Stimulated activated naive CD8-positive, alpha-beta T cell treated with anti-CD3 and anti-CD28 coated beads, Interleukin-15, amount 100 ng/mL, for 72 hours (primary cell): Measurements from ENCODE around the gene GPR132.
"Not testable (repeated sequence)": the region's sequence is repeated elsewhere in the genome, so short reads cannot be mapped to it uniquely, and the experiment has no call there.

ENCODE experiments used
- ATAC-seq: fragments of 150-1000 bp; cut with Tn5 transposase; 2 replicates; pipeline ENCODE4 v1.10.0; 2021; ENCODE audit warnings: mild to moderate bottlenecking, moderate library complexity
- DNase-seq, 2 donors: peaks; one replicate each; pipeline ENCODE4 v3.0.0; 2021 to 2022
- H3K27ac Mint-ChIP-seq, 2 donors: one replicate each; pipeline ENCODE4 v1.8.0; 2022; ENCODE audit warnings: mild to moderate bottlenecking in 2 of 2, mixed read lengths in 2 of 2, moderate library complexity in 2 of 2
- H3K27me3 Mint-ChIP-seq: one replicate; pipeline ENCODE4 v1.8.0; 2022; ENCODE audit warnings: mixed read lengths
- H3K4me1 Mint-ChIP-seq: one replicate; pipeline ENCODE4 v1.8.0; 2022; ENCODE audit warnings: mild to moderate bottlenecking, mixed read lengths
- H3K4me3 Mint-ChIP-seq, 2 donors: one replicate each; pipeline ENCODE4 v1.8.0; 2022; ENCODE audit warnings: mild to moderate bottlenecking in 2 of 2, mixed read lengths in 2 of 2, moderate library complexity in 1 of 2
- H3K9me3 Mint-ChIP-seq, 2 donors: one replicate each; pipeline ENCODE4 v1.8.0; 2022; ENCODE audit warnings: mixed read lengths in 2 of 2

The GPR132 gene

GRCh38 chr14:105085766-105086165 lies 20.5 kb upstream of the GPR132 start:
- H3K4me1 Mint-ChIP-seq, result peaks cover 36% of the 10 kb centered on the region

GRCh38 chr14:105084741-105085571 lies 19.7 kb upstream of the GPR132 start:
- Mint-ChIP-seq H3K9me3 (peaks cover 0 to 12% of the 10 kb centered on the region in 2 donors), H3K27ac (no peak overlapping the region), H3K4me1 (peaks cover 29% of the 10 kb centered on the region), H3K27me3 (peaks cover 8% of the 10 kb centered on the region), H3K4me3 (peak overlapping the region in 1 of 2 donors; percentile 32)
- DNase-seq (no peak), ATAC-seq (no peak)

More at GRCh38 chr14:105085766-105086165, 20.5 kb upstream of the GPR132 start:
- Mint-ChIP-seq H3K27me3 (peaks cover 8% of the 10 kb centered on the region), H3K9me3 (peaks cover 0 to 7% of the 10 kb centered on the region in 2 donors), H3K4me3 (peak overlapping the region in 1 of 2 donors; percentile 32), H3K27ac (no peak overlapping the region)
- no peak for ATAC-seq
- no peak for DNase-seq

GRCh38 chr14:105083926-105084685 lies 18.9 kb upstream of the GPR132 start:
- ATAC-seq (no peak), DNase-seq (no peak)
- peak overlapping the region; percentile 13 to 66 for H3K27ac Mint-ChIP-seq
- no peak overlapping the region for H3K4me3 Mint-ChIP-seq
- H3K27me3 Mint-ChIP-seq, result peaks cover 8% of the 10 kb centered on the region
- peaks cover 0 to 12% of the 10 kb centered on the region in 2 donors for H3K9me3 Mint-ChIP-seq
- peaks cover 29% of the 10 kb centered on the region for H3K4me1 Mint-ChIP-seq

- Mint-ChIP-seq H3K4me3 (no peak overlapping the region), H3K27ac (no peak overlapping the region)
Measured at GRCh38 chr14:105082703-105083102, 17.5 kb upstream of the GPR132 start.

GRCh38 chr14:105081473-105081872 lies 16.2 kb upstream of the GPR132 start:
- ATAC-seq, H3K27ac Mint-ChIP-seq, H3K4me3 Mint-ChIP-seq: not testable (repeated sequence)

More at GRCh38 chr14:105082703-105083102, 17.5 kb upstream of the GPR132 start:
- H3K27me3 Mint-ChIP-seq, result no peaks in the 10 kb centered on the region
- H3K9me3 Mint-ChIP-seq, result peaks cover 0 to 12% of the 10 kb centered on the region in 2 donors
- DNase-seq, result no peak
- ATAC-seq, result no peak
- peaks cover 28% of the 10 kb centered on the region for H3K4me1 Mint-ChIP-seq

GRCh38 chr14:105080161-105080560 lies 14.9 kb upstream of the GPR132 start:
- Mint-ChIP-seq H3K27me3 (no peaks in the 10 kb centered on the region), H3K27ac (no peak overlapping the region), H3K4me3 (no peak overlapping the region), H3K4me1 (peaks cover 32% of the 10 kb centered on the region), H3K9me3 (peaks cover 0 to 12% of the 10 kb centered on the region in 2 donors)
- ATAC-seq (no peak), DNase-seq (no peak)

More at GRCh38 chr14:105081473-105081872, 16.2 kb upstream of the GPR132 start:
- DNase-seq, H3K27me3 Mint-ChIP-seq: not testable (repeated sequence)
- H3K4me1 Mint-ChIP-seq, result peaks cover 32% of the 10 kb centered on the region
- peaks cover 0 to 12% of the 10 kb centered on the region in 2 donors for H3K9me3 Mint-ChIP-seq

- H3K27ac Mint-ChIP-seq, result no peak overlapping the region
- ATAC-seq (no peak), DNase-seq (no peak)
- peaks cover 0 to 5% of the 10 kb centered on the region in 2 donors for H3K9me3 Mint-ChIP-seq
- no peak overlapping the region for H3K4me3 Mint-ChIP-seq
- H3K27me3 Mint-ChIP-seq, result no peaks in the 10 kb centered on the region
- H3K4me1 Mint-ChIP-seq, result peaks cover 45% of the 10 kb centered on the region
Measured at GRCh38 chr14:105078294-105078693, 13.1 kb upstream of the GPR132 start.

GRCh38 chr14:105077649-105077995 lies 12.4 kb upstream of the GPR132 start:
- ATAC-seq (no peak), DNase-seq (no peak)
- Mint-ChIP-seq H3K4me1 (peaks cover 52% of the 10 kb centered on the region), H3K27ac (no peak overlapping the region), H3K27me3 (peaks cover under 1% of the 10 kb centered on the region), H3K9me3 (peaks cover 0 to 5% of the 10 kb centered on the region in 2 donors), H3K4me3 (peak overlapping the region in 1 of 2 donors; percentile 36)

- H3K27ac Mint-ChIP-seq, result peak overlapping the region in 1 of 2 donors; percentile 51
- peaks cover 58% of the 10 kb centered on the region for H3K4me1 Mint-ChIP-seq
- DNase-seq, result no peak
- peak; percentile 36 for ATAC-seq
- H3K27me3 Mint-ChIP-seq, result peaks cover 5% of the 10 kb centered on the region
- peaks cover 0 to 5% of the 10 kb centered on the region in 2 donors for H3K9me3 Mint-ChIP-seq
- peak overlapping the region; percentile 51 to 63 for H3K4me3 Mint-ChIP-seq
Measured at GRCh38 chr14:105076805-105077648, 11.8 kb upstream of the GPR132 start.

- no peak for DNase-seq
- no peak for ATAC-seq
- Mint-ChIP-seq H3K27me3 (peaks cover 5% of the 10 kb centered on the region), H3K4me1 (peaks cover 64% of the 10 kb centered on the region), H3K27ac (peak overlapping the region in 1 of 2 donors; percentile 59), H3K9me3 (peaks cover 0 to 5% of the 10 kb centered on the region in 2 donors), H3K4me3 (peak overlapping the region; percentile 9 to 63)
Measured at GRCh38 chr14:105076296-105076804, 11.1 kb upstream of the GPR132 start.

- peak; percentile 42 to 75 for DNase-seq
- Mint-ChIP-seq H3K27ac (peak overlapping the region; percentile 13 to 71), H3K9me3 (peaks cover 0 to 5% of the 10 kb centered on the region in 2 donors), H3K4me3 (peak overlapping the region; percentile 42 to 63), H3K27me3 (peaks cover 5% of the 10 kb centered on the region), H3K4me1 (peaks cover 72% of the 10 kb centered on the region)
- ATAC-seq, result peak; percentile 81
Measured at GRCh38 chr14:105075379-105076295, 10.4 kb upstream of the GPR132 start.

GRCh38 chr14:105074601-105075053 lies 9.4 kb upstream of the GPR132 start:
- peak overlapping the region in 1 of 2 donors; percentile 89 for H3K27ac Mint-ChIP-seq
- peak overlapping the region in 1 of 2 donors; percentile 44 for H3K4me3 Mint-ChIP-seq
- H3K27me3 Mint-ChIP-seq, result peaks cover 5% of the 10 kb centered on the region
- DNase-seq (no peak), ATAC-seq (no peak)
- H3K9me3 Mint-ChIP-seq, result no peaks in the 10 kb centered on the region
- peaks cover 82% of the 10 kb centered on the region for H3K4me1 Mint-ChIP-seq

- ATAC-seq (no peak), DNase-seq (no peak)
- Mint-ChIP-seq H3K9me3 (no peaks in the 10 kb centered on the region), H3K4me1 (peaks cover 88% of the 10 kb centered on the region), H3K27me3 (peaks cover 5% of the 10 kb centered on the region), H3K27ac (peak overlapping the region; percentile 12 to 76), H3K4me3 (no peak overlapping the region)
Measured at GRCh38 chr14:105073720-105074600, 8.7 kb upstream of the GPR132 start.
